Right atrium auricular region (tissue), 2 donors: ENCODE results near the gene SLC26A8. TPM values are rescaled to one million over a fixed set of nuclear protein-coding genes. Genes with fewer than 3 reads are reported as not detected.

Source experiments
- DNase-seq: peaks from one replicate; pipeline ENCODE4 v3.0.0-alpha.2; 2019; ENCODE audit warnings: low spot score
- H3K27ac ChIP-seq, 2 donors: fragments of 200-600 bp; sonication (generic); 1 replicate in 1 of 2; 2 replicates in 1 of 2; pipeline ENCODE4 v1.5.1; 2016 to 2019
- H3K27me3 ChIP-seq, 2 donors: fragments of 200-600 bp; sonication (generic); one replicate each; pipeline versions ENCODE4 v1.5.1 to v1.6.0; 2017 to 2019
- H3K36me3 ChIP-seq: fragments of 200-600 bp; sonication (generic); one replicate; pipeline ENCODE4 v1.5.1; 2016
- H3K4me1 ChIP-seq, 2 donors: fragments of 200-600 bp; sonication (generic); one replicate each; pipeline versions ENCODE4 v1.5.1 to v1.6.0; 2017 to 2019
- H3K4me3 ChIP-seq, 2 donors: fragments of 200-600 bp; sonication (generic); 1 replicate in 1 of 2; 2 replicates in 1 of 2; pipeline ENCODE4 v1.5.1; 2017 to 2019; ENCODE audit warnings: mild to moderate bottlenecking in 1 of 2, moderate library complexity in 1 of 2
- H3K9me3 ChIP-seq, 2 donors: fragments of 200-600 bp; sonication (generic); one replicate each; pipeline ENCODE4 v1.5.1; 2019
- total RNA-seq, 2 donors: library from RNA; depleted of rRNA; stranded (reverse); fragments of >200 nt; gene quantifications; one replicate each; pipeline ENCODE4 v1.1.0, GENCODE V29; 2016
- TF ChIP-seq, protein P1 (sequence below), 2 donors: fragments of 200-600 bp; sonication (generic); IDR thresholded peaks; one replicate each; pipeline ENCODE4 v1.5.1; 2019; ENCODE audit warnings: antibody characterized with exemption in 2 of 2

SLC26A8 gene
- total RNA-seq, 2 donors from 2014 or later: not detected

DNA sequence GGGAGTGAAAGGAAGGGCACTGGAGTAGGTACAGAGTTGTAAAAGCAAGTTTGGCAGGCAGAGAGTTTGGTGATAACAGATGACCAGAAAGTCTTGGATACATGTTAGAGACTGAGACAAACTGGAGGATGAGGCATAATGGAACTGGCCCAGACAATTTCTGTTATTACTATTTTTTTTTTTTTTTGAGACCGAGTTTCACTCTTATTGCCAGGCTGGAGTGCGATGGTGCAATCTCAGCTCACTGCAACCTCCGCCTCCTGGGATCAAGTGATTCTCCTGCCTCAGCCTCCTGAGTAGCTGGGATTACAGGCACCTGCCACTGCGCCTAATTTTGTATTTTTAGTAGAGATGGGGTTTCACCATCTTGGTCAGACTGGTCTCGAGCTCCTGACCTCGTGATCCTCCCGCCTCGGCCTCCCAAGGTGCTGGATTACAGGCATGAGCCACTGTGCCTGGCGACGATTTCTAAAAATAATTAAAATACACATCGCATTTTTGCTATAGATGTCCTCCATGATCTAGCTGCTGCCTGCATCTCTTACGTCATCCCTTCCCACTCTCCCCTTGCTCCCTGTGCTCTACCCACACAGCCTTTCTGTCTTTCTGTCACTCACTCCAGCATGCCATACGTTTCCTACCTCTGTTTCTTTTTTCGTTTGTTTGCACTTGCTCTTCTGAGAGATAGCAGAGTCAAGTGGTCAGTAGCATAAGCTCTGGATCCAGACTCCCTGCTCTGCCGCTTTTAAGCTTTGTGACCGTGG lies 26.7 kb upstream of the SLC26A8 start:
- DNase-seq: no peak
- Histone ChIP-seq H3K36me3 (no peaks in the 10 kb centered on the region), H3K9me3 (no peaks in the 10 kb centered on the region), H3K27me3 (no peaks in the 10 kb centered on the region), H3K4me3 (no peak overlapping the region), H3K4me1 (peaks cover 0 to 49% of the 10 kb centered on the region in 2 donors), H3K27ac (no peak overlapping the region)
- TF ChIP-seq, protein P1, sequence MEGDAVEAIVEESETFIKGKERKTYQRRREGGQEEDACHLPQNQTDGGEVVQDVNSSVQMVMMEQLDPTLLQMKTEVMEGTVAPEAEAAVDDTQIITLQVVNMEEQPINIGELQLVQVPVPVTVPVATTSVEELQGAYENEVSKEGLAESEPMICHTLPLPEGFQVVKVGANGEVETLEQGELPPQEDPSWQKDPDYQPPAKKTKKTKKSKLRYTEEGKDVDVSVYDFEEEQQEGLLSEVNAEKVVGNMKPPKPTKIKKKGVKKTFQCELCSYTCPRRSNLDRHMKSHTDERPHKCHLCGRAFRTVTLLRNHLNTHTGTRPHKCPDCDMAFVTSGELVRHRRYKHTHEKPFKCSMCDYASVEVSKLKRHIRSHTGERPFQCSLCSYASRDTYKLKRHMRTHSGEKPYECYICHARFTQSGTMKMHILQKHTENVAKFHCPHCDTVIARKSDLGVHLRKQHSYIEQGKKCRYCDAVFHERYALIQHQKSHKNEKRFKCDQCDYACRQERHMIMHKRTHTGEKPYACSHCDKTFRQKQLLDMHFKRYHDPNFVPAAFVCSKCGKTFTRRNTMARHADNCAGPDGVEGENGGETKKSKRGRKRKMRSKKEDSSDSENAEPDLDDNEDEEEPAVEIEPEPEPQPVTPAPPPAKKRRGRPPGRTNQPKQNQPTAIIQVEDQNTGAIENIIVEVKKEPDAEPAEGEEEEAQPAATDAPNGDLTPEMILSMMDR (IDR thresholded peaks at IDR 0.05): no peak

DNA sequence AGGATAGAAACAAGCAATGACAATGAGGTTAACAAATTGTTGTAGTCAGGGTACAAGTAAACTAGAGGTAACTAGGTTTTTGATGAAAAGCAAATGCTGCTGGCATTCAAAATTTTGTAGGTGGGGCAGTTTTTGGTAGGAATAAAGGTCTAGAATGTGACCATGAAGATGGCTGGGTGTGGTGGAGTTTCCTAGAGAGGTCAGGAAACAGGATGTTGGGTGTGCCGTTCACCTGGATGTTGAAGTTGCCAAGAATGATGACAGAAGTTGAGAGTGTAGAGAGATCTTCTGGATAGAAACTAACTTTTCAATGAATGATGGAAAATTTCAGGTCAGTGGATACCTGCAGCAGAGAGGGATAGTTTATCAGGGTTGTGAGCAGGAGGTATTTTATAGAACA lies 25.9 kb upstream of the SLC26A8 start:
- no peaks in the 10 kb centered on the region for H3K27me3 ChIP-seq
- TF ChIP-seq, protein P1 (IDR thresholded peaks at IDR 0.05): no peak
- DNase-seq: no peak
- peaks cover 0 to 49% of the 10 kb centered on the region in 2 donors for H3K4me1 ChIP-seq
- H3K27ac ChIP-seq: no peak overlapping the region
- H3K4me3 ChIP-seq: no peak overlapping the region
- H3K9me3 ChIP-seq: no peaks in the 10 kb centered on the region
- no peaks in the 10 kb centered on the region for H3K36me3 ChIP-seq

- Histone ChIP-seq H3K36me3 (no peaks in the 10 kb centered on the region), H3K27ac (no peak overlapping the region), H3K27me3 (no peaks in the 10 kb centered on the region), H3K9me3 (no peaks in the 10 kb centered on the region), H3K4me1 (peaks cover 0 to 43% of the 10 kb centered on the region in 2 donors), H3K4me3 (no peak overlapping the region)
- DNase-seq: no peak
- TF ChIP-seq, protein P1 (IDR thresholded peaks at IDR 0.05): no peak
Measured at GRCh38 chr6:36049582-36049981, 25.1 kb upstream of the SLC26A8 start.

- no peaks in the 10 kb centered on the region for H3K27me3 ChIP-seq
Measured at GRCh38 chr6:36042618-36043260, 18.3 kb upstream of the SLC26A8 start.

DNA sequence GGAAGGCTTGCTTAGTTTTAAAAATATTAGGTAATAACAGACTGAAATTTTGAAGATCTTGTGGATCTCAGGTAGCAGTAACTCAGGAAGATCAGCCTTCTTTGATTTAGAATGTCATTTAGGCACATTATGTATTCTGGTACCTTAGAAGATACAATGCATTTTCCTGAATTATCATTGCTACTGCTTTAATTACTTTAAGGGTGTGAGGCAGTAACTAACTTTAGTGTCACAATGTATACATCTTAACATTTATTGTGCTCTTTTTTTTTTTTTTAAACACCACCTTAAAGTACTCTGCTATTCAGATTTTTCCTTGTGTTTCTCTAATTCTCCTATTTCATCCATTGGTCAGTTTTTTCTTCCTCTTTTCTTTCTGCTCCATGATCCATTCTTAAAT lies 16.5 kb upstream of the SLC26A8 start:
- TF ChIP-seq, protein P1 (IDR thresholded peaks at IDR 0.05): no peak
- no peaks in the 10 kb centered on the region for H3K27me3 ChIP-seq
- H3K36me3 ChIP-seq: no peaks in the 10 kb centered on the region
- H3K27ac ChIP-seq: no peak overlapping the region
- H3K9me3 ChIP-seq: no peaks in the 10 kb centered on the region
- no peak overlapping the region for H3K4me3 ChIP-seq
- no peak for DNase-seq
- peaks cover 0 to 42% of the 10 kb centered on the region in 2 donors for H3K4me1 ChIP-seq

More at GRCh38 chr6:36042618-36043260, 18.3 kb upstream of the SLC26A8 start:
- H3K4me3 ChIP-seq: no peak overlapping the region
- TF ChIP-seq, protein P1 (IDR thresholded peaks at IDR 0.05): no peak
- H3K9me3 ChIP-seq: no peaks in the 10 kb centered on the region
- no peak overlapping the region for H3K27ac ChIP-seq
- no peaks in the 10 kb centered on the region for H3K36me3 ChIP-seq
- DNase-seq: no peak
- H3K4me1 ChIP-seq: peaks cover 0 to 30% of the 10 kb centered on the region in 2 donors
